H9 (cell line): Measurements from ENCODE around the gene NCKAP5. TPM values are rescaled to one million over a fixed set of nuclear protein-coding genes. Genes with fewer than 3 reads are reported as not detected.

Source experiments
- DNase-seq: peaks from one replicate; pipeline ENCODE4 v3.0.0-alpha.2; 2017
- H2AFZ ChIP-seq: one replicate; pipeline ENCODE4 v1.6.1; 2013; ENCODE audit warnings: mild to moderate bottlenecking, low read length, control low read depth, moderate library complexity
- H2AK5ac ChIP-seq: 2 replicates; pipeline ENCODE4 v1.6.1; 2013; ENCODE audit warnings: low read length, control low read depth, mixed read lengths; ENCODE audit not compliant: insufficient read length
- H2BK120ac ChIP-seq: one replicate; pipeline ENCODE4 v1.6.1; 2013; ENCODE audit warnings: low read depth, mild to moderate bottlenecking, low read length, control low read depth, inconsistent platforms; ENCODE audit not compliant: poor library complexity, severe bottlenecking
- H2BK12ac ChIP-seq: 2 replicates; pipeline ENCODE4 v1.6.1; 2013; ENCODE audit warnings: low read length, control low read depth, mixed read lengths, low read depth; ENCODE audit not compliant: insufficient read length
- H2BK15ac ChIP-seq: 2 replicates; pipeline ENCODE4 v1.6.1; 2013; ENCODE audit warnings: low read depth, low read length, control low read depth
- H2BK20ac ChIP-seq: one replicate; pipeline ENCODE4 v1.6.1; 2013; ENCODE audit warnings: low read depth, mild to moderate bottlenecking, low read length, control low read depth, inconsistent platforms; ENCODE audit not compliant: poor library complexity, severe bottlenecking
- H2BK5ac ChIP-seq: 2 replicates; pipeline ENCODE4 v1.6.1; 2013; ENCODE audit warnings: low read length, control low read depth, mixed read lengths; ENCODE audit not compliant: insufficient read length
- H3K14ac ChIP-seq: 2 replicates; pipeline ENCODE4 v1.6.1; 2013; ENCODE audit warnings: low read length, control low read depth; ENCODE audit not compliant: insufficient read depth
- H3K18ac ChIP-seq: 2 replicates; pipeline ENCODE4 v1.6.1; 2013; ENCODE audit warnings: low read depth, mild to moderate bottlenecking, mixed read lengths, low read length, control low read depth; ENCODE audit not compliant: insufficient read length
- H3K23ac ChIP-seq: 2 replicates; pipeline ENCODE4 v1.6.1; 2013; ENCODE audit warnings: low read length, control low read depth, mixed read lengths, low read depth; ENCODE audit not compliant: insufficient read length
- H3K23me2 ChIP-seq: 2 replicates; pipeline ENCODE4 v1.6.1; 2013; ENCODE audit warnings: low read depth, mild to moderate bottlenecking, mixed read lengths, low read length, control low read depth; ENCODE audit not compliant: insufficient read length, poor library complexity, severe bottlenecking
- H3K27ac ChIP-seq: 2 replicates; pipeline ENCODE4 v1.5.1; 2013; ENCODE audit warnings: low read length, control low read depth, mixed read lengths, low read depth; ENCODE audit not compliant: insufficient read length
- H3K27me3 ChIP-seq: 2 replicates; pipeline ENCODE4 v1.6.1; 2013; ENCODE audit warnings: low read length, control low read depth, inconsistent platforms; ENCODE audit not compliant: insufficient read depth
- H3K4ac ChIP-seq: 2 replicates; pipeline ENCODE4 v1.6.1; 2013; ENCODE audit warnings: low read depth, mild to moderate bottlenecking, control low read depth, inconsistent platforms, low read length, moderate library complexity
- H3K4me1 ChIP-seq: 2 replicates; pipeline ENCODE4 v1.6.1; 2013; ENCODE audit warnings: low read length, control low read depth, inconsistent platforms; ENCODE audit not compliant: insufficient read depth
- H3K4me2 ChIP-seq: 2 replicates; pipeline ENCODE4 v1.6.1; 2013; ENCODE audit warnings: low read length, control low read depth, mixed read lengths; ENCODE audit not compliant: insufficient read length, insufficient read depth
- H3K56ac ChIP-seq: 2 replicates; pipeline ENCODE4 v1.6.1; 2013; ENCODE audit warnings: low read depth, mild to moderate bottlenecking, mixed read lengths, low read length, control low read depth; ENCODE audit not compliant: insufficient read length
- H3K79me1 ChIP-seq: 2 replicates; pipeline ENCODE4 v1.6.1; 2013; ENCODE audit warnings: low read depth, mild to moderate bottlenecking, moderate library complexity, low read length, control low read depth, inconsistent platforms; ENCODE audit not compliant: insufficient read depth, poor library complexity, severe bottlenecking
- H3K79me2 ChIP-seq: 2 replicates; pipeline ENCODE4 v1.6.1; 2013; ENCODE audit warnings: low read length, control low read depth, inconsistent platforms; ENCODE audit not compliant: insufficient read depth
- H3K9ac ChIP-seq: 2 replicates; pipeline ENCODE4 v1.6.1; 2013; ENCODE audit warnings: low read length, control low read depth, mixed read lengths; ENCODE audit not compliant: insufficient read length; ENCODE audit errors: extremely low read depth
- H3K9me3 ChIP-seq: one replicate; pipeline ENCODE4 v1.6.1; 2013; ENCODE audit warnings: low read depth, low read length, inconsistent platforms; ENCODE audit not compliant: control insufficient read depth
- H3T11ph ChIP-seq: one replicate; pipeline ENCODE4 v1.6.1; 2013; ENCODE audit warnings: mild to moderate bottlenecking, low read length, control low read depth, inconsistent platforms
- H4K20me1 ChIP-seq: one replicate; pipeline ENCODE4 v1.6.1; 2013; ENCODE audit not compliant: control insufficient read depth, insufficient read length, insufficient read depth
- H4K5ac ChIP-seq: 2 replicates; pipeline ENCODE4 v1.6.1; 2013; ENCODE audit warnings: low read depth, mild to moderate bottlenecking, mixed read lengths, low read length, control low read depth; ENCODE audit not compliant: insufficient read length
- H4K8ac ChIP-seq: replicated peaks from 2 replicates; pipeline ENCODE4 v1.6.1; 2013; ENCODE audit warnings: low read length, control low read depth, mixed read lengths, low read depth; ENCODE audit not compliant: insufficient read length
- H4K91ac ChIP-seq: 2 replicates; pipeline ENCODE4 v1.6.1; 2013; ENCODE audit warnings: low read depth, mild to moderate bottlenecking, moderate library complexity, mixed read lengths, low read length, control low read depth; ENCODE audit not compliant: insufficient read length
- H3K27ac Mint-ChIP-seq, 3 experiments: 2 replicates in 2 of 3; 3 replicates in 1 of 3; pipeline ENCODE4 v1.8.0; 2020 to 2021; ENCODE audit warnings: mixed read lengths in 3 of 3, mild to moderate bottlenecking in 1 of 3, moderate library complexity in 1 of 3
- H3K27me3 Mint-ChIP-seq: 2 replicates; pipeline ENCODE4 v1.8.0; 2021; ENCODE audit warnings: low read depth, mild to moderate bottlenecking, moderate library complexity, mixed read lengths
- H3K36me3 Mint-ChIP-seq, 3 experiments: 2 replicates in 2 of 3; 3 replicates in 1 of 3; pipeline ENCODE4 v1.8.0; 2020 to 2021; ENCODE audit warnings: low read depth in 3 of 3, mixed read lengths in 3 of 3; ENCODE audit not compliant: insufficient read depth in 1 of 3
- H3K4me1 Mint-ChIP-seq, 2 experiments: 2 replicates each; pipeline ENCODE4 v1.8.0; 2020; ENCODE audit warnings: mixed read lengths in 2 of 2
- H3K4me3 Mint-ChIP-seq, 2 experiments: 2 replicates in 1 of 2; 3 replicates in 1 of 2; pipeline ENCODE4 v1.8.0; 2020 to 2021; ENCODE audit warnings: mild to moderate bottlenecking in 2 of 2, mixed read lengths in 2 of 2, moderate library complexity in 1 of 2
- H3K9me3 Mint-ChIP-seq, 2 experiments: 2 replicates in 1 of 2; 3 replicates in 1 of 2; pipeline ENCODE4 v1.8.0; 2020; ENCODE audit warnings: mild to moderate bottlenecking in 2 of 2, mixed read lengths in 2 of 2, moderate library complexity in 1 of 2
- WGBS: extraction: QIAGEN DNeasy Blood & Tissue Kit; methylation state at CpG from one replicate; pipeline ENCODE4 v1.1.7; 2013; ENCODE audit warnings: missing lambda C conversion rate, low lambda C conversion rate, mixed read lengths; ENCODE audit not compliant: insufficient read length; ENCODE audit errors: extremely low coverage; 5-methylcytosine and 5-hydroxymethylcytosine counted together
- total RNA-seq: library from RNA; stranded (reverse); gene quantifications from 2 replicates; pipeline ENCODE4 v1.2.1, GENCODE V29; 2021
- TF ChIP-seq, protein P1 (sequence below): fragments of 200-600 bp; sonication (generic); conservative IDR thresholded peaks from 3 replicates; pipeline ENCODE4 v1.8.0; 2021; ENCODE audit warnings: antibody characterized with exemption, mild to moderate bottlenecking

Gene NCKAP5
- total RNA-seq, 1 experiment from 2014 or later, result 0.26 TPM

DNA sequence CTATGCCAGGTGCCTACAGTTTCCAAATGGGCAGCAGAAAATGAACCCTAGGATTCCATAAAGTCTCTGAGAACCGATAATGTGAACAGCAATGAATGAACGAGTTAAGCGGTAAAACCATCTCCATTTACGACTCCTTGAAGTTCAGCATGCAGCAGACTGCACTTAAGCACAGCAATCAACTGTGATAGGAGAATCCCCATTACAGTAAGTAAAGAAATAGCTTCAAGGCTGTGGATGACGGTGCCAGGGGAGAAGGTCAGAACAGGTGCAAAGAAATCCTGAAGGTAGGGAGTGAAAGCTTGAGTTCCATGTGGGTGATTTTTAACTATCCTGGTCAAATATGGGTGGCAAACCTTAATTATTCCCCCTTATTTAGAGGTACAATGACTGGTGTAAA, 444.4 kb downstream of the NCKAP5 start:
- no peaks in the 10 kb centered on the region for H3K27me3 ChIP-seq

More for the DNA sequence above, 444.4 kb downstream of the NCKAP5 start:
- H4K91ac ChIP-seq, result no peak overlapping the region
- H3K27ac ChIP-seq, result no peak overlapping the region
- no peak overlapping the region for H3K9ac ChIP-seq
- H2BK20ac ChIP-seq, result no peak overlapping the region
- H3K79me1 ChIP-seq, result no peaks in the 10 kb centered on the region
- no peak overlapping the region for H3K4me3 Mint-ChIP-seq
- no CpG with 5 or more reads among the region's 5 CpGs for WGBS
- no peaks in the 10 kb centered on the region for H3K4me1 Mint-ChIP-seq
- H3K9me3 ChIP-seq, result no peaks in the 10 kb centered on the region
- H3T11ph ChIP-seq, result no peak overlapping the region
- H3K18ac ChIP-seq, result no peak overlapping the region
- no peak overlapping the region for H2AFZ ChIP-seq
- no peaks in the 10 kb centered on the region for H3K36me3 Mint-ChIP-seq
- H2BK120ac ChIP-seq, result no peak overlapping the region
- H2BK5ac ChIP-seq, result no peak overlapping the region
- no peaks in the 10 kb centered on the region for H3K27me3 Mint-ChIP-seq
- DNase-seq, result no peak
- H3K23me2 ChIP-seq, result no peaks in the 10 kb centered on the region
- no peak overlapping the region for H2BK12ac ChIP-seq
- no peak overlapping the region for H3K23ac ChIP-seq
- no peaks in the 10 kb centered on the region for H3K4me1 ChIP-seq
- TF ChIP-seq, protein P1, sequence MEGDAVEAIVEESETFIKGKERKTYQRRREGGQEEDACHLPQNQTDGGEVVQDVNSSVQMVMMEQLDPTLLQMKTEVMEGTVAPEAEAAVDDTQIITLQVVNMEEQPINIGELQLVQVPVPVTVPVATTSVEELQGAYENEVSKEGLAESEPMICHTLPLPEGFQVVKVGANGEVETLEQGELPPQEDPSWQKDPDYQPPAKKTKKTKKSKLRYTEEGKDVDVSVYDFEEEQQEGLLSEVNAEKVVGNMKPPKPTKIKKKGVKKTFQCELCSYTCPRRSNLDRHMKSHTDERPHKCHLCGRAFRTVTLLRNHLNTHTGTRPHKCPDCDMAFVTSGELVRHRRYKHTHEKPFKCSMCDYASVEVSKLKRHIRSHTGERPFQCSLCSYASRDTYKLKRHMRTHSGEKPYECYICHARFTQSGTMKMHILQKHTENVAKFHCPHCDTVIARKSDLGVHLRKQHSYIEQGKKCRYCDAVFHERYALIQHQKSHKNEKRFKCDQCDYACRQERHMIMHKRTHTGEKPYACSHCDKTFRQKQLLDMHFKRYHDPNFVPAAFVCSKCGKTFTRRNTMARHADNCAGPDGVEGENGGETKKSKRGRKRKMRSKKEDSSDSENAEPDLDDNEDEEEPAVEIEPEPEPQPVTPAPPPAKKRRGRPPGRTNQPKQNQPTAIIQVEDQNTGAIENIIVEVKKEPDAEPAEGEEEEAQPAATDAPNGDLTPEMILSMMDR, result no peak
- no peaks in the 10 kb centered on the region for H3K79me2 ChIP-seq
- no peak overlapping the region for H3K4ac ChIP-seq
- no peaks in the 10 kb centered on the region for H4K20me1 ChIP-seq
- no peak overlapping the region for H3K14ac ChIP-seq
- no peak overlapping the region for H4K8ac ChIP-seq
- H4K5ac ChIP-seq, result no peak overlapping the region
- H2BK15ac ChIP-seq, result no peak overlapping the region
- no peak overlapping the region for H3K56ac ChIP-seq
- H3K9me3 Mint-ChIP-seq, result no peaks in the 10 kb centered on the region
- H3K27ac Mint-ChIP-seq, result no peak overlapping the region
- H2AK5ac ChIP-seq, result no peak overlapping the region
- no peak overlapping the region for H3K4me2 ChIP-seq
